NCI-H82 treated with DMSO at 0.1 percent for 48 hours (cell line): ENCODE results near the gene LPP.

Source experiments
- DNase-seq: peaks from one replicate; lab custom pipeline; 2025; ENCODE audit not compliant: unreplicated experiment; lab: John Stamatoyannopoulos, UW

Gene LPP

GRCh38 chr3:188929137-188929536 is 775.2 kb downstream of the LPP start:
- no peak for DNase-seq

GRCh38 chr3:188931036-188931435 is 777.1 kb downstream of the LPP start:
- no peak for DNase-seq

- DNase-seq, result no peak
Observed at GRCh38 chr3:188931531-188931930, 777.6 kb downstream of the LPP start.

- no peak for DNase-seq
Observed at GRCh38 chr3:188934989-188935388, 781.0 kb downstream of the LPP start.

- DNase-seq, result no peak
Observed at GRCh38 chr3:188936597-188937107, 782.7 kb downstream of the LPP start.

- no peak for DNase-seq
Observed at GRCh38 chr3:188937389-188937788, 783.4 kb downstream of the LPP start.

GRCh38 chr3:188938999-188939398 is 785.0 kb downstream of the LPP start:
- DNase-seq, result no peak

GRCh38 chr3:188939814-188940572 is 786.0 kb downstream of the LPP start:
- DNase-seq, result no peak
